Prostate gland (tissue), 2 donors: Measurements from ENCODE around the gene ADD3.

Source experiments
- CTCF ChIP-seq, 4 experiments: fragments of 200-600 bp in 2 of 4; fragments of 450-650 bp in 2 of 4; sonication (generic) in 2 of 4; IDR thresholded peaks; 1 replicate in 3 of 4; 2 replicates in 1 of 4; pipeline ENCODE4 v1.5.1; 2016 to 2019; ENCODE audit warnings: antibody characterized with exemption in 4 of 4, mild to moderate bottlenecking in 2 of 4, moderate library complexity in 2 of 4
- POLR2A ChIP-seq: fragments of 450-650 bp; IDR thresholded peaks from one replicate; pipeline ENCODE4 v1.6.1; 2016; ENCODE audit warnings: antibody characterized with exemption, mild to moderate bottlenecking

GRCh38 chr10:109960682-109961081 is 47.1 kb upstream of the ADD3 start:
- TF ChIP-seq CTCF (IDR thresholded peaks at IDR 0.05) (no peak), POLR2A (no peak)
